ENCODE measurements around the gene NDUFAF7. TPM values are rescaled to one million over a fixed set of nuclear protein-coding genes. Genes with fewer than 3 reads are reported as not detected.

Gene NDUFAF7
- total RNA-seq, 1 experiment from 2014 or later = 103 TPM

DNA sequence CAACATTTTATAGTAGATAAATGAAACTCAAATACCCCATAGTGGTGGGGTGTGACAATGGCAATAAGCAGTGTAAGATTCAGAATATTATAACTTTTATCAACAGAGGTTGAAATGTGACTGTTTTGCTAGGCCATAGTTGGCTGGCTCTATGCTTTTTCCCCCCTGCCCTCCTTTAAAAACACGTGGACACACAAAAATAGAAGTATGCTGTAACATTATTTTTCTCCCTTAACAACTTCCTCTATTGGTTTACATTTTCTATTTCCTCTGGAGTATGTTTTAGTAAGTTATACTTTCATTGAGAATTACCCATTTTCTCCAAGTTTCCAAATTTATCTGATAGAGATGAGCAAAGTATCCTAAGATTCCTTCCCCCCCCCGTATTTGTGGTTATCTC is 31.1 kb downstream of the NDUFAF7 start:
- no peak overlapping the region for H3K14ac ChIP-seq (ENCODE audit: insufficient read depth, low read length)
- no peaks in the 10 kb centered on the region for H3K23me2 ChIP-seq (ENCODE audit: insufficient read length, low read depth, low read length, poor library complexity, severe bottlenecking)
- no peak overlapping the region for H3K9ac ChIP-seq (ENCODE audit: extremely low read depth, insufficient read length, low read length)
- H3K79me1 ChIP-seq (ENCODE audit: insufficient read depth, low read depth, low read length, poor library complexity, severe bottlenecking) = no peaks in the 10 kb centered on the region
- no peak overlapping the region for H2BK20ac ChIP-seq (ENCODE audit: low read depth, low read length, poor library complexity, severe bottlenecking)
- H3K27ac Mint-ChIP-seq = peak overlapping the region in 2 of 3 experiments; percentile 29 to 87; a peak in 3 of 7 replicates
- H3K79me2 ChIP-seq (ENCODE audit: insufficient read depth, low read length) = no peaks in the 10 kb centered on the region
- H3K4me1 Mint-ChIP-seq = peaks cover 17 to 18% of the 10 kb centered on the region in 2 experiments
- H3K23ac ChIP-seq (ENCODE audit: insufficient read length, low read depth, low read length) = no peak overlapping the region
- H2AK5ac ChIP-seq (ENCODE audit: insufficient read length, low read length) = no peak overlapping the region
- H3K27me3 Mint-ChIP-seq (ENCODE audit: low read depth) = no peaks in the 10 kb centered on the region
- H3K4me3 Mint-ChIP-seq = no peak overlapping the region
- H2AFZ ChIP-seq (ENCODE audit: low read length) = no peak overlapping the region
- WGBS (ENCODE audit: extremely low coverage, insufficient read length, low lambda C conversion rate) = no CpG with 5 or more reads among the region's 2 CpGs
- H4K91ac ChIP-seq (ENCODE audit: insufficient read length, low read depth, low read length) = no peak overlapping the region
- H3K9me3 ChIP-seq (ENCODE audit: control insufficient read depth, low read depth, low read length) = no peaks in the 10 kb centered on the region
- no peak overlapping the region for H4K8ac ChIP-seq (replicated peaks; ENCODE audit: insufficient read length, low read depth, low read length)
- no peaks in the 10 kb centered on the region for H3K4me1 ChIP-seq (ENCODE audit: insufficient read depth, low read length)
- peaks cover 4 to 55% (median 34%) of the 10 kb centered on the region in 3 experiments; a peak in 5 of 7 replicates for H3K36me3 Mint-ChIP-seq (ENCODE audit: insufficient read depth in 1 of 3, low read depth in 3 of 3)
- no peak overlapping the region for H3K56ac ChIP-seq (ENCODE audit: insufficient read length, low read depth, low read length)
- no peaks in the 10 kb centered on the region for H3K27me3 ChIP-seq (ENCODE audit: insufficient read depth, low read length)
- H3K4ac ChIP-seq (ENCODE audit: low read depth, low read length) = no peak overlapping the region
- H3K9me3 Mint-ChIP-seq = no peaks in the 10 kb centered on the region
- no peak overlapping the region for H2BK15ac ChIP-seq (ENCODE audit: low read depth, low read length)
- H3K27ac ChIP-seq (ENCODE audit: insufficient read length, low read depth, low read length) = no peak overlapping the region
- H2BK5ac ChIP-seq (ENCODE audit: insufficient read length, low read length) = no peak overlapping the region
- H3K4me2 ChIP-seq (ENCODE audit: insufficient read depth, insufficient read length, low read length) = no peak overlapping the region
- no peak overlapping the region for H2BK12ac ChIP-seq (ENCODE audit: insufficient read length, low read depth, low read length)
- no peak overlapping the region for H3T11ph ChIP-seq (ENCODE audit: low read length)
- no peak overlapping the region for H3K18ac ChIP-seq (ENCODE audit: insufficient read length, low read depth, low read length)
- TF ChIP-seq, protein P1, sequence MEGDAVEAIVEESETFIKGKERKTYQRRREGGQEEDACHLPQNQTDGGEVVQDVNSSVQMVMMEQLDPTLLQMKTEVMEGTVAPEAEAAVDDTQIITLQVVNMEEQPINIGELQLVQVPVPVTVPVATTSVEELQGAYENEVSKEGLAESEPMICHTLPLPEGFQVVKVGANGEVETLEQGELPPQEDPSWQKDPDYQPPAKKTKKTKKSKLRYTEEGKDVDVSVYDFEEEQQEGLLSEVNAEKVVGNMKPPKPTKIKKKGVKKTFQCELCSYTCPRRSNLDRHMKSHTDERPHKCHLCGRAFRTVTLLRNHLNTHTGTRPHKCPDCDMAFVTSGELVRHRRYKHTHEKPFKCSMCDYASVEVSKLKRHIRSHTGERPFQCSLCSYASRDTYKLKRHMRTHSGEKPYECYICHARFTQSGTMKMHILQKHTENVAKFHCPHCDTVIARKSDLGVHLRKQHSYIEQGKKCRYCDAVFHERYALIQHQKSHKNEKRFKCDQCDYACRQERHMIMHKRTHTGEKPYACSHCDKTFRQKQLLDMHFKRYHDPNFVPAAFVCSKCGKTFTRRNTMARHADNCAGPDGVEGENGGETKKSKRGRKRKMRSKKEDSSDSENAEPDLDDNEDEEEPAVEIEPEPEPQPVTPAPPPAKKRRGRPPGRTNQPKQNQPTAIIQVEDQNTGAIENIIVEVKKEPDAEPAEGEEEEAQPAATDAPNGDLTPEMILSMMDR (conservative IDR thresholded peaks at IDR 0.05) = no peak
- H4K5ac ChIP-seq (ENCODE audit: insufficient read length, low read depth, low read length) = no peak overlapping the region
- H2BK120ac ChIP-seq (ENCODE audit: low read depth, low read length, poor library complexity, severe bottlenecking) = no peak overlapping the region
- H4K20me1 ChIP-seq (ENCODE audit: control insufficient read depth, insufficient read depth, insufficient read length) = no peaks in the 10 kb centered on the region
- DNase-seq = no peak

Measured in H9 (cell line).